ENCODE data around the gene RHOF.

RHOF gene

DNA sequence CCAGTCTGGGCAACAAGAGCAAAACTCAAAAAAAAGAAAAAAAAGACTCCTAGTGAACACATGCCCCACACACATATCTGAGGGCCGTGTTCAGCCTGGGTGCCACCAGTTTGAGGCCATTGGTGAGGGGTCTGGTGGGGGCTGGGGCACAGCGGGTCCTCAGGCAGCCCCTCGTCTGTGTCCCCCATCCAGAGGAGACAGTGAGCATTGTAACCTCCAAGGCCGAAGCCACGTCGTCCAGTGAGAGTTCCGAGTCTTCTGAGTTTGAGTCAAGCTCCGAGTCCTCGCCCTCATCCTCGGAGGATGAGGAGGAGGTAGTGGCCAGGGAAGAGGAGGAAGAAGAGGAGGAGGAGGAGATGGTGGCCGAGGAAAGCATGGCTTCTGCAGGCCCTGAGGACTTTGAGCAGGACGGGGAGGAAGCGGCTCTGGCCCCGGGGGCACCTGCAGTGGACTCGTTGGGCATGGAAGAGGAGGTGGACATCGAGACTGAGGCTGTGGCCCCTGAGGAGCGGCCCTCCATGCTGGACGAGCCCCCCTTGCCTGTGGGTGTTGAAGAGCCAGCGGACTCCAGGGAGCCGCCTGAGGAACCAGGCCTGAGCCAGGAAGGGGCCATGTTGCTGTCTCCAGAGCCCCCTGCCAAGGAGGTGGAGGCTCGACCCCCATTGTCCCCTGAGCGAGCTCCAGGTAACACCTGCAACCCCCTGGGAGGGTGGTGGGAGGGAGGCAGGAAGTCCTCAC lies 25.9 kb upstream of the RHOF start:
- DNase-seq: no peak

GRCh38 chr12:121817648-121818043 lies 24.2 kb upstream of the RHOF start:
- DNase-seq: no peak

DNA sequence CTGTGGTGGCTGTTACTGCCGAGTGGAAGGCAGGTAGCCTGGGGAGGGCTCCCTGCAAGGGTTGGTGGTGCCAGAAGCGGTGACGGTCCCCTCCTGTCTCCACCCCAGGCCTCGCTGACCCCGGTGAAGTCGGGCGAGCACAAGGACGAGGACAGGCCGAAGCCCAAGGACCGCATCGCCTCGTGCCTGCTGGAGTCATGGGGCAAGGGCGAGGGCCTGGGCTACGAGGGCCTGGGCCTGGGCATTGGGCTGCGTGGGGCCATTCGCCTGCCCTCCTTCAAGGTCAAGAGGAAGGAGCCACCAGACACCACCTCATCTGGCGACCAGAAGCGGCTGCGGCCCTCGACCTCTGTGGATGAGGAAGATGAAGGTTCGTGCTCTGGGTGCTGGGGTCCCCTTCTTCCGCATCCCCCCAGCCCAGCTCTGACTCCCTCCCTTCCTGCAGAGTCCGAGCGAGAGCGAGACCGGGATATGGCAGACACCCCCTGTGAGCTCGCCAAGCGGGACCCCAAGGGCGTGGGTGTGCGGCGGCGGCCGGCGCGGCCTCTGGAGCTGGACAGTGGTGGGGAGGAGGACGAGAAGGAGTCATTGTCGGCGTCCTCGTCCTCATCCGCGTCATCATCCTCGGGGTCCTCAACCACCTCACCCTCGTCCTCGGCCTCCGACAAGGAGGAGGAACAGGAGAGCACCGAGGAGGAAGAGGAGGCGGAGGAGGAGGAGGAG lies 23.6 kb upstream of the RHOF start:
- no peak for DNase-seq

DNA sequence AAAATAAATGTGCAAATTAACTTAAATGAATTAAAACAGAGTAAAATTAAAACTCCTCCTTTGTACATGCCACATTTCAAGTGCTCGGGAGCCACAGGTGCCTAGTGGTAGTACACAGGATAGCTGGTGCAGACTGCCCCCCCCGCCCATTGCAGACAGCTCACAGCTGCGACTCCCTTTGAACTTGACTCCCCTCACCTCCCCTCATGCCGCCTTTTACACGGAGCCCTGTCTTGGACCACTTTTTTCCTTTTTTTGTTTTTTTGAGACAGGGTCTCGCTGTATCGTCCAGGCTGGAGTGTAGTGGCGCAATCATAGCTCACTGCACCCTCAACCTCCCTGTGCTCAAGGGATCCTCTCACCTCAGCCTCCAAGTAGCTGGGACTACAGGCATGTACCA lies 21.8 kb upstream of the RHOF start:
- no peak for DNase-seq

DNA sequence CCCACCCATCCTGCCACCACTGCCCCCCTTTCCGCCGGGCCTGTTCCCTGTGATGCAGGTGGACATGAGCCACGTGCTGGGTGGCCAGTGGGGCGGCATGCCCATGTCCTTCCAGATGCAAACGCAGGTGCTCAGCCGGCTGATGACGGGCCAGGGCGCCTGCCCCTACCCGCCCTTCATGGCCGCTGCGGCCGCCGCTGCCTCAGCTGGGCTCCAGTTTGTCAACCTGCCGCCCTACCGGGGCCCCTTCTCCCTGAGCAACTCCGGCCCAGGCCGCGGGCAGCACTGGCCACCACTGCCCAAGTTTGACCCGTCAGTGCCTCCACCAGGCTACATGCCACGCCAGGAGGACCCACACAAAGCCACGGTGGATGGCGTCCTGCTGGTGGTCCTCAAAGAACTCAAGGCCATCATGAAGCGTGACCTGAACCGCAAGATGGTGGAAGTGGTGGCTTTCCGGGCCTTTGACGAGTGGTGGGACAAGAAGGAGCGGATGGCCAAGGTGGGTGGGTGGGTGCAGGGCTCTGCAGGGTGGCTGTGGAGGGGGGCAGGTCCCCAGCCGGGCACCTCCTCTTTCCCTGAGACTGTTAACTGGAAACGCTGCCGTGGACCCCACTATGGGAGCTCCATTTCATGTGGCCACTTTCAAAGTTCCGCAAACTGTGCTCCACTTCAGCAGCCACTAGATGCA lies 21.1 kb upstream of the RHOF start:
- DNase-seq: no peak

DNA sequence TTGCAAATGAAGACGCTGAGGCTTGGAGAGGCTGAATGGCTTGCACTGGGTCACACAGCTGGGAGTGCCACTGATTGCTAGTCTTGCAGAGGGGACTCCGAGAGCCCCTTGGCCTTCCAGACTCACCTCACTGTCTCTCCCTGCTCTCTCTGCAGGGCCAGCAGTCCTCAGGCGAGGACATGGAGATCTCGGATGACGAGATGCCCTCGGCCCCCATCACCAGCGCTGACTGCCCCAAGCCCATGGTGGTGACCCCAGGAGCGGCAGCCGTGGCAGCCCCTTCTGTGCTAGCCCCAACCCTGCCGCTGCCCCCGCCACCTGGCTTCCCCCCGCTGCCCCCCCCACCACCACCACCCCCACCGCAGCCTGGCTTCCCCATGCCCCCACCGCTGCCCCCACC lies 20.5 kb upstream of the RHOF start:
- no peak for DNase-seq

DNA sequence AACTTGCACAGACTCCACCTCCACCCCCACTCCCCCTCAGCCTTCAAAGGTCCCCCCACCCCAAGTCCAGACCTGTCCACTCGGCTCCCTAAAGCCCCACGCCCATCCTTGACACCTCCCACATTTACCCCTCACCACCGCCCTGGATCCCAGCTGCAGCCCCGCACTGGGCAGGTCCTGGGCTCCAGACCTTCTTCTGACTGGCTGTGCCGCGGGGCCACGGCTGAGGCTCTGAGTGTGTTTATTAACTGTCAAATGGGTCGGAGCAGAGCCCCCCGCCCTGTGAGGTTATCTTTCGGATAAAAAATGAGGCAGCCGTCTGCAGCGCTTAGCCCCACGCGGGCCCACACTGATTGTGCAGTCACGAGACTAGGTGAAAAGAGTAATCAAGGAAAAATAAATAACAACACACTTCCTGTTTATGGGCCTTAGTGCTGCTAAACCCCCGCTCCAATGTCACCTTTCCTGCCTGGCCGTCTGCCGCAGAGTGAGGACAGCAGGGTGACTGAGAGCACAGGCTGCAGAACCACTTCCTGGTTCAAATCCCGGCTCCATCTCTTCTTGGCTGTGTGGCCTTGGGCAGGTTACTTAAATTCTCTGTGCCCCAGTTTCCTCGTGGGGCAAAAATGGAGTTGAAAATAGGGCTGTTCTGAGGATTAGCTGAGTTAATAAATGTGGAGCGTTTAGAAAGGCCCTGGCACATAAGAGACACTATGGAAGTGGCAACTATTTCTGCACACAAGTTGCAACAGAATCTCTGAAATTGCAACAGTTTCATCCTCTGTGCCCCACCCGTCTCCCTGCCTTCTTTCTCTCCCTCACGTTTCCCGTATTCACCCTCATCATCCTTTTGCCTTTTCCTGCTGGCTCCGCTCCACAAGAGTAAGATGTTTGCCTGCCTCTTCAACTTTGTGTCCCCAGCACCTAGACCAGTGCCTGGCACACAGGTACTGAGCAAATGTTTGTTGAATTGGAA lies 19.7 kb upstream of the RHOF start:
- no peak for DNase-seq

GRCh38 chr12:121812320-121812871 lies 18.9 kb upstream of the RHOF start:
- peak; percentile 74 for DNase-seq

DNA sequence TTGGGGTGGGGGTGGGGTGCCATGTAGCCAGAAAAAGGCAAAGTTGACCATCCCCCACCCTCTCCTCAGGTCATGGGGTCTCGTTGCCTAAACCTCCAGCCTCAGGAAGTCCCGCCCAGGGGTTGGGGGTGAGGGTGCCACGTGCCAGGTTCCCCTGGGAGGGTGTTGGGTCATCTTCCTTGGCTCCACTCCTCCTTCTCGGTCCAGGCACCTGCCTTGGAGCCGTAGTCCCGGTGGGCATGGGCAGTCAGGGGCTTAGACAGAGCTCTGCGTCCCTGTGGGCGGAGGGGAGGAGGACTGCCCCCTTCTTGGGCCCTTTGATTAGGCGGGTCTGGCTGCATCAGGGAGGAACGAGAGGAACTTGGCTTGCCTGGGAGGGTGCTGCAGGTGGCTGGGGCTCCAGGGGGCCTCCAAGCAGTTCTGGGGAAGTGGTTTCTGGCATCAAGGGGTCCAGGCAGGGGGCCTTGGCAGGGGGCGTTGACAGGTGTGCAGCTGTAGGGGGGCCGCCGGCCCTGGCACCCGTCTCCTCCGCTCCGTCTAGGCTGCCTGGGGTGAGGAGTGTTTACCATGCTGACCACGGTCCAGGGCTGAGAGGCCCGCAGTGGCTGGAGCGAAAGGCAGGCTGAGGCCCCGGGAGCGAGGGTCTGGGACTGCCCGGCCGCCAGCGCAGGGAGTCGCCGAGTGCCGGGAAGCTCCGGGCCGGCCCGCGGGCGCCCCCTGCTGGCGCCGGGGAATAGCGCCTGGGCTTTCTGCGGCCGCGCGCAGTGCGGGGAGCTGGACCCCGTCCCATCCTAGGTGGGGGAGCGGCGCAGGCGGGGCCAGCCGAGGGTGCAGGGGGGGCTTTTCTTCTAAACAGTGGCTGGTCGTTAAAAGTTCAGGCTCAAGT lies 18.2 kb upstream of the RHOF start:
- DNase-seq: peak; percentile 76

DNA sequence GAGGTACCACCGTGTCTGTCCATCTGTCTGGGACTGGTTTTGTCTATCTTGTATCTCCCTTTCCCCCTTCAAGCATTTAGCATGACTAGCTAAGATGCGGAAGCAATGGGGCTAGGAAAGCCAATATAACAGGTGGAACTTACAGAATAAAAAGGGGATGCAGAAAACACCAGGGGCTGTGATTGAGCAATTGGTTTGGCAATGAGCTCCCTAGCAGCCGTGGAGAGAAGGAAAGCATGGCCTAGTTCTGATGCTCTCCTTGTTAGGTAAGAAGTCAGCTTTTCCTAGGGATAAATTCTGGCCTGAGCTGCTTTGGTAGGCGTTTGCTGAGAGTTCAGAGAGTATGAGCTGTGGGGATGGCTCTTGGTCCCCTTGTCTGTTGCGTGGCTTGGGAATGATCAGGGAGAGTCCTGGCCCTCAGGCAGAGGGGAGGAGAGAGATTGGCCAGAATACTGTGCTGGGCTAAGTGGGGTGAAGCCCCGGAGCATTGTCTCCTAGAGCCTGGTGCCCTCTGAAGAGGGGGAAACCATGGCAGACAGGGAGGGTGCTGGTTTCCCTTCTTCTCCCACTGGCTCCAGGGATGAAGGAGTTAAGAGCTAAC lies 17.4 kb upstream of the RHOF start:
- no peak for DNase-seq

GRCh38 chr12:121810234-121810817 lies 16.8 kb upstream of the RHOF start:
- DNase-seq: no peak

- no peak for DNase-seq
Measured at GRCh38 chr12:121809712-121810116, 16.2 kb upstream of the RHOF start.

GRCh38 chr12:121808623-121809022 lies 15.1 kb upstream of the RHOF start:
- DNase-seq: no peak

DNA sequence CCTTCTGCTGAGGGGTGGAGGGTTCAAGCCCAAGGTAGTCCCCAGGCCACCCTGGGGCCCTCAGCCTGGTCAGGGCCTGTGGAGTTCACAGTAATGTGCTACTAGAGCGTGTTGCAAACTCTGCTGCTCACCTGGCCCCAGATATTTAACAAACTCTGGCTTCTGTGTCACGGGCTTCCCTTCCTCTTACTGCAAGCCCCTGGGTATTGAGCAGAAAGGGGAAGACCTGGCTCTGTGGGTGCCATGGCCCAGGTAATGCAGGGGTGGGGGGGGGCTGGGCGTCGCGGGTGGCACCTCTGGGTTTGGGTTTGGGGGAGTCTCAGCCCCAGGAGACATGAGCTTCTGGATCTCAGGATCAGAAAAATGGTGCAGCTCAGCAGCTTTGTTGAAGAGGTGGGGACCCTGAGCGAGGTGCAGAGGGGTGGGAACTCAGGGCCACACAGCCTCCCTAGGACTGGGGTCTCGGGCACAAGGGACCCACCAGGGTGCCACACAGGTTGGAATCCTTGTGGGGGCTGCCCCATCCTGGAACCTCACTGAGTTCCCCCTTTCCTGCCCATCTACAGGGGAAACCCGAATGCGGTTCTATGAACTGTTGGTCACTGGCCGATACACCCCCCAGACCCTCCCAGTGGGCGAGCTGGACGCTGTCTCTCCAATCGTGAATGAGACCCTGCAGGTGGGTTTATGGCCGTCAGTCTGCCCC lies 14.3 kb upstream of the RHOF start:
- DNase-seq: no peak

GRCh38 chr12:121806546-121807423 lies 13.3 kb upstream of the RHOF start:
- peak; percentile 34 for DNase-seq

DNA sequence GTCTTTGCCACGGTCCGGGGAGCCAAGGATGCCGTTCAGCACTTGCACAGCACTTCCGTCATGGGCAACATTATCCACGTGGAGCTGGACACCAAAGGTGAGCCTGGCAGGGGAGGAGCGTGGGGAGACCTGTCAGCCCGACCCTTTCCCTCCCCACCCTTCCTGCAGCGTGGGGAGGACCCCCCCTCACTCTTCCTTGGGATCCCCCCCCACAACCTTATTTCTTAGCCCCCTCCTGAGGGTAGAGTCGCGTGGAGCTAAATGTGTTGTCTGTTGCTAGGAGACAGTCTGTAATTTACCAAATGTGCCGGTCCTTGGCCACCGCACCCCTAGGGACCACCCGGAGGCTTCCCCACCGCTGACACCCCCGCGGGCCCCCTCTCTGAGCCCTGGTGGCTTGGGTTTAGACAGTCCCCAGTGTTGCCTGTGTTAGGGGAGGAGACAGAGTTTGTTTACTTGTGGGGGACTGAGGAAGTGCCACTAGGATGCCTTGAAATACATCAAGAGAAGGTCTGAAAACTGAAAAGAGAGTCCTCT lies 12.6 kb upstream of the RHOF start:
- DNase-seq: peak; percentile 30

DNA sequence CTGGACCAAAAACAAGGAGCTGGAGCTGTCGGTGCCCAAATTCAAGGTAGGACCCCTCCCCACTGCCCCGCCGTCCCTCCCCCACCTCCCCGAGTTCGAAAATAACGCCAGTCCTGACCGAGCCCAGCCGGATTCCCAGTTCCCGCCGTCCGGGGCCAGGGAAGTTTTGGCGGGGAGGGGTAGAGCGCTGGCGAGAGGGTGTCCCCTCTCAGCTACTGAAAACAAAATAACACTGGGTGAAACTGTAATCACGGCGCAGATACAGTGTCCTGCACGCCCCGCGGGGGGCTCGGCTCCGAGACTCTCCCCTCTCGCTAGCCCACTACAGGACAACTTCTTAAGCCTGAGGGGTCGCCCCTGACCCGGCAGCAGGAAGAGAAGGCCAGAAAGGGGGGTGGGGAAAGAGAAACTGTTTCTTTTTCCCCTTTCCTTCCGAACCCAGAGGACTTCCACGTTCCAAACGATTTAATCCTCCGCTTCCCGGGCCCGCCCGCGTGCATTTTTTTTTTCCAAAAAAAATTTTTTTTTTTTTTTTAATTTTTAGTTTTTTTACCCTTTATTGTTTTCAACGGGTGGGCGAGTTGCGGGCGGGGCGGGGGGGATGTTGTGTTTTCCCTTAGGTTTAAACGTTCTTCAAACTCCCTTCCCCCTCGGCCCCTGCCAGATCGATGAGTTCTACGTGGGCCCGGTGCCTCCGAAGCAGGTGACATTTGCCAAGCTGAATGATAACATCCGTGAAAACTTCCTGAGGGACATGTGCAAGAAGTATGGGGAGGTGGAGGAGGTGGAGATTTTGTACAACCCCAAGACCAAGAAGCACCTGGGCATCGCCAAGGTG lies 11.9 kb upstream of the RHOF start:
- peak; percentile 47 for DNase-seq

All from EL (cell line).